HEK293 (cell line): ENCODE measurements around the gene ATP6V0A4.

Source experiments
- CTCF ChIA-PET: fragments of 350-600 bp; formaldehyde crosslinking; extraction: SDS; loops from one replicate; lab custom pipeline; 2021; ENCODE audit warnings: antibody characterized with exemption; lab: Yijun Ruan, JAX
- POLR2A ChIA-PET: fragments of 300-600 bp; formaldehyde crosslinking; extraction: SDS; loops from one replicate; lab custom pipeline; 2020; ENCODE audit warnings: antibody characterized with exemption, inconsistent platforms; lab: Yijun Ruan, JAX
- H3K27ac ChIP-seq: fragments of 200-500 bp; sonication (Bioruptor generic); 2 replicates; pipeline ENCODE4 v1.5.1; 2014; ENCODE audit warnings: low read depth, low read length, control low read depth, inconsistent platforms; ENCODE audit errors: extremely low read depth
- H3K36me3 ChIP-seq, 2 experiments: fragments of 200-500 bp in 1 of 2; sonication (Bioruptor generic) in 1 of 2; 1 replicate in 1 of 2; 2 replicates in 1 of 2; pipeline ENCODE4 v1.5.1; 2014 to 2017; ENCODE audit warnings: inconsistent platforms in 2 of 2, low read length in 2 of 2; ENCODE audit not compliant: control insufficient read depth in 2 of 2, insufficient read depth in 1 of 2
- H3K4me1 ChIP-seq: fragments of 200-500 bp; sonication (Bioruptor generic); 2 replicates; pipeline ENCODE4 v1.5.1; 2014; ENCODE audit warnings: mild to moderate bottlenecking, low read length, inconsistent platforms; ENCODE audit not compliant: control insufficient read depth, insufficient read depth
- H3K4me3 ChIP-seq: 2 replicates; pipeline ENCODE4 v1.5.1; 2011; ENCODE audit warnings: low read depth, mild to moderate bottlenecking, control low read depth, low read length, moderate library complexity
- H3K9me3 ChIP-seq: fragments of 200-500 bp; sonication (Bioruptor generic); 2 replicates; pipeline ENCODE4 v1.5.1; 2014; ENCODE audit warnings: low read depth, low read length, inconsistent platforms; ENCODE audit not compliant: control insufficient read depth, insufficient read depth
- HOXD13 ChIP-seq: sonication (generic); formaldehyde crosslinking; IDR thresholded peaks from 2 replicates; pipeline ENCODE4 v1.8.0; 2022; ENCODE audit warnings: missing genetic modification reagents, borderline replicate concordance
- KLF16 ChIP-seq: fragments of 450-650 bp; formaldehyde crosslinking; IDR thresholded peaks from 2 replicates; pipeline ENCODE4 v1.5.1; 2017; ENCODE audit warnings: missing biosample characterization, missing genetic modification characterization
- MYNN ChIP-seq: fragments of 450-650 bp; formaldehyde crosslinking; IDR thresholded peaks from 2 replicates; pipeline ENCODE4 v1.5.1; 2016; ENCODE audit warnings: missing biosample characterization, missing genetic modification characterization, borderline replicate concordance
- RBAK ChIP-seq: fragments of 450-650 bp; formaldehyde crosslinking; IDR thresholded peaks from 2 replicates; pipeline ENCODE4 v1.5.1; 2016; ENCODE audit warnings: missing biosample characterization, missing genetic modification characterization
- SALL2 ChIP-seq: fragments of 450-650 bp; formaldehyde crosslinking; IDR thresholded peaks from 2 replicates; pipeline ENCODE4 v1.5.0; 2017; ENCODE audit warnings: missing biosample characterization, mild to moderate bottlenecking, missing genetic modification characterization, borderline replicate concordance
- SCRT2 ChIP-seq: fragments of 450-650 bp; formaldehyde crosslinking; IDR thresholded peaks from 2 replicates; pipeline ENCODE4 v1.5.1; 2016; ENCODE audit warnings: missing biosample characterization, missing genetic modification characterization
- SETDB1 ChIP-seq: IDR thresholded peaks from one replicate; pipeline ENCODE4 v1.6.1; 2017; ENCODE audit warnings: mild to moderate bottlenecking, low read length, moderate library complexity, mixed read lengths; ENCODE audit not compliant: insufficient read length
- SP2 ChIP-seq: fragments of 450-650 bp; formaldehyde crosslinking; IDR thresholded peaks from 2 replicates; pipeline ENCODE4 v1.5.1; 2016; ENCODE audit warnings: missing biosample characterization, missing genetic modification characterization
- SP3 ChIP-seq: fragments of 450-650 bp; formaldehyde crosslinking; IDR thresholded peaks from 2 replicates; pipeline ENCODE4 v1.5.1; 2016; ENCODE audit warnings: missing biosample characterization, missing genetic modification characterization
- SP7 ChIP-seq: fragments of 450-650 bp; formaldehyde crosslinking; IDR thresholded peaks from 2 replicates; pipeline ENCODE4 v1.5.1; 2016; ENCODE audit warnings: missing biosample characterization, missing genetic modification characterization
- ZBTB17 ChIP-seq: fragments of 450-650 bp; formaldehyde crosslinking; IDR thresholded peaks from 2 replicates; pipeline ENCODE4 v1.5.1; 2016; ENCODE audit warnings: missing biosample characterization, missing genetic modification characterization
- ZBTB20 ChIP-seq: fragments of 450-650 bp; formaldehyde crosslinking; IDR thresholded peaks from 2 replicates; pipeline ENCODE4 v1.5.1; 2016; ENCODE audit warnings: missing biosample characterization, missing genetic modification characterization
- ZFHX2 ChIP-seq: fragments of 450-650 bp; formaldehyde crosslinking; conservative IDR thresholded peaks from 2 replicates; pipeline ENCODE4 v1.5.1; 2016; ENCODE audit warnings: missing biosample characterization, missing genetic modification characterization
- ZNF146 ChIP-seq: fragments of 450-650 bp; formaldehyde crosslinking; IDR thresholded peaks from 2 replicates; pipeline ENCODE4 v1.5.1; 2016; ENCODE audit warnings: missing biosample characterization, missing genetic modification characterization
- ZNF202 ChIP-seq: fragments of 450-650 bp; formaldehyde crosslinking; IDR thresholded peaks from 2 replicates; pipeline ENCODE4 v1.5.1; 2016; ENCODE audit warnings: missing biosample characterization, missing genetic modification characterization, borderline replicate concordance
- ZNF302 ChIP-seq: fragments of 450-650 bp; formaldehyde crosslinking; IDR thresholded peaks from 2 replicates; pipeline ENCODE4 v1.5.1; 2016; ENCODE audit warnings: missing biosample characterization, missing genetic modification characterization, low read depth
- ZNF324 ChIP-seq: fragments of 450-650 bp; formaldehyde crosslinking; IDR thresholded peaks from 2 replicates; pipeline ENCODE4 v1.5.1; 2016; ENCODE audit warnings: missing biosample characterization, missing genetic modification characterization
- ZNF529 ChIP-seq: fragments of 450-650 bp; formaldehyde crosslinking; IDR thresholded peaks from 2 replicates; pipeline ENCODE4 v1.5.1; 2017; ENCODE audit warnings: missing genetic modification characterization, missing biosample characterization; ENCODE audit not compliant: insufficient replicate concordance
- ZNF791 ChIP-seq: fragments of 450-650 bp; formaldehyde crosslinking; IDR thresholded peaks from 2 replicates; pipeline ENCODE4 v1.5.1; 2016; ENCODE audit warnings: missing biosample characterization, missing genetic modification characterization
- TF ChIP-seq, protein P1 (sequence below): fragments of 450-650 bp; formaldehyde crosslinking; IDR thresholded peaks from 2 replicates; pipeline ENCODE4 v1.5.1; 2016; ENCODE audit warnings: missing biosample characterization, missing genetic modification characterization
- TF ChIP-seq, protein P2 (sequence below): fragments of 450-650 bp; formaldehyde crosslinking; IDR thresholded peaks from 2 replicates; pipeline ENCODE4 v1.5.1; 2017; ENCODE audit warnings: missing biosample characterization, missing genetic modification characterization
- TF ChIP-seq, protein P3 (sequence below): fragments of 450-650 bp; formaldehyde crosslinking; conservative IDR thresholded peaks from 2 replicates; pipeline ENCODE4 v1.5.1; 2016; ENCODE audit warnings: low read depth, missing biosample characterization, missing genetic modification characterization

ATP6V0A4 gene

DNA sequence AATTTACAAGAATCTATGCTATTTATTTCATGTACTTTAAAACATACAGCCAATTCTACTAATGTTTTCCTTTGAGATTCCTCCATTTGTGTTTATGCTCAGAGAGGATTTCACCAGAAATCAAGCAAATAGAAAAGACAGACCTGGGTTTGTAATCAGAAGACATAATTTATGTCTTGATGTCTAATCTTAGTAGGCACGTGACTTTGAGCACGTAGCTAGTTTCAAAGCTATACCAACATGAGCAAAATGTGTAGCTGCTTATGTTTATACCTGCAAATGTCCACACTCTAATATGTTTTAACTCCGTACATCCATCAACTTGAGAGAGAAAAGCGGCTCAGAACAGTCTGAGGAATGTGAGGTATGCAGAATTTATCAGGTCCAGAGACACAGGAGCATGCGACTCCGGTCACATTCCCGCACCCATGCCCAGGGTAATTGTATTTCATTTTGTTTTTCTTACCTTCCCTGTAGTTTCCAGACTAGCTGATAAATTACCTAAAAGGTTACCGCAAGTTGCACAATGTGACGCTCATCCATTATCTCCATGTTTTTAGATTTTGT, 136.8 kb downstream of the ATP6V0A4 start:
- POLR2A ChIA-PET, result no interaction called here
- CTCF ChIA-PET, result interaction anchor here (1.1 kb wide), 1 partner anchor 71 kb away, joined by 3 read pairs; no protein-coding TSS in a partner anchor
- H3K4me1 ChIP-seq, result no peaks in the 10 kb centered on the region
- TF ChIP-seq ZNF529 (tag by site-specific recombination), result no peak
- TF ChIP-seq, protein P1, sequence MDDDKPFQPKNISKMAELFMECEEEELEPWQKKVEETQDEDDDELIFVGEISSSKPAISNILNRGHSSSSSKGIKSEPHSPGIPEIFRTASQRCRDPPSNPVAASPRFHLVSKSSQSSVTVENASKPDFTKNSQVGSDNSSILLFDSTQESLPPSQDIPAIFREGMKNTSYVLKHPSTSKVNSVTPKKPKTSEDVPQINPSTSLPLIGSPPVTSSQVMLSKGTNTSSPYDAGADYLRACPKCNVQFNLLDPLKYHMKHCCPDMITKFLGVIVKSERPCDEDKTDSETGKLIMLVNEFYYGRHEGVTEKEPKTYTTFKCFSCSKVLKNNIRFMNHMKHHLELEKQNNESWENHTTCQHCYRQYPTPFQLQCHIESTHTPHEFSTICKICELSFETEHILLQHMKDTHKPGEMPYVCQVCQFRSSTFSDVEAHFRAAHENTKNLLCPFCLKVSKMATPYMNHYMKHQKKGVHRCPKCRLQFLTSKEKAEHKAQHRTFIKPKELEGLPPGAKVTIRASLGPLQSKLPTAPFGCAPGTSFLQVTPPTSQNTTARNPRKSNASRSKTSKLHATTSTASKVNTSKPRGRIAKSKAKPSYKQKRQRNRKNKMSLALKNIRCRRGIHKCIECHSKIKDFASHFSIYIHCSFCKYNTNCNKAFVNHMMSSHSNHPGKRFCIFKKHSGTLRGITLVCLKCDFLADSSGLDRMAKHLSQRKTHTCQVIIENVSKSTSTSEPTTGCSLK (tag by site-specific recombination), result no peak
- no peak for TF ChIP-seq SP2 (tag by site-specific recombination)
- no peak for TF ChIP-seq SP7 (tag by site-specific recombination)
- no peak for TF ChIP-seq ZNF302 (tag by site-specific recombination)
- TF ChIP-seq KLF16 (tag by site-specific recombination), result no peak
- no peak for TF ChIP-seq ZFHX2 (tag by site-specific recombination)
- TF ChIP-seq ZBTB20 (tag by site-specific recombination), result no peak
- TF ChIP-seq HOXD13 (CRISPR knock-in tag), result no peak
- TF ChIP-seq SP3 (tag by site-specific recombination), result no peak
- no peak for TF ChIP-seq ZNF146 (tag by site-specific recombination)
- TF ChIP-seq, protein P2, sequence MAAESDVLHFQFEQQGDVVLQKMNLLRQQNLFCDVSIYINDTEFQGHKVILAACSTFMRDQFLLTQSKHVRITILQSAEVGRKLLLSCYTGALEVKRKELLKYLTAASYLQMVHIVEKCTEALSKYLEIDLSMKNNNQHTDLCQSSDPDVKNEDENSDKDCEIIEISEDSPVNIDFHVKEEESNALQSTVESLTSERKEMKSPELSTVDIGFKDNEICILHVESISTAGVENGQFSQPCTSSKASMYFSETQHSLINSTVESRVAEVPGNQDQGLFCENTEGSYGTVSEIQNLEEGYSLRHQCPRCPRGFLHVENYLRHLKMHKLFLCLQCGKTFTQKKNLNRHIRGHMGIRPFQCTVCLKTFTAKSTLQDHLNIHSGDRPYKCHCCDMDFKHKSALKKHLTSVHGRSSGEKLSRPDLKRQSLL, result no peak
- TF ChIP-seq, protein P3, sequence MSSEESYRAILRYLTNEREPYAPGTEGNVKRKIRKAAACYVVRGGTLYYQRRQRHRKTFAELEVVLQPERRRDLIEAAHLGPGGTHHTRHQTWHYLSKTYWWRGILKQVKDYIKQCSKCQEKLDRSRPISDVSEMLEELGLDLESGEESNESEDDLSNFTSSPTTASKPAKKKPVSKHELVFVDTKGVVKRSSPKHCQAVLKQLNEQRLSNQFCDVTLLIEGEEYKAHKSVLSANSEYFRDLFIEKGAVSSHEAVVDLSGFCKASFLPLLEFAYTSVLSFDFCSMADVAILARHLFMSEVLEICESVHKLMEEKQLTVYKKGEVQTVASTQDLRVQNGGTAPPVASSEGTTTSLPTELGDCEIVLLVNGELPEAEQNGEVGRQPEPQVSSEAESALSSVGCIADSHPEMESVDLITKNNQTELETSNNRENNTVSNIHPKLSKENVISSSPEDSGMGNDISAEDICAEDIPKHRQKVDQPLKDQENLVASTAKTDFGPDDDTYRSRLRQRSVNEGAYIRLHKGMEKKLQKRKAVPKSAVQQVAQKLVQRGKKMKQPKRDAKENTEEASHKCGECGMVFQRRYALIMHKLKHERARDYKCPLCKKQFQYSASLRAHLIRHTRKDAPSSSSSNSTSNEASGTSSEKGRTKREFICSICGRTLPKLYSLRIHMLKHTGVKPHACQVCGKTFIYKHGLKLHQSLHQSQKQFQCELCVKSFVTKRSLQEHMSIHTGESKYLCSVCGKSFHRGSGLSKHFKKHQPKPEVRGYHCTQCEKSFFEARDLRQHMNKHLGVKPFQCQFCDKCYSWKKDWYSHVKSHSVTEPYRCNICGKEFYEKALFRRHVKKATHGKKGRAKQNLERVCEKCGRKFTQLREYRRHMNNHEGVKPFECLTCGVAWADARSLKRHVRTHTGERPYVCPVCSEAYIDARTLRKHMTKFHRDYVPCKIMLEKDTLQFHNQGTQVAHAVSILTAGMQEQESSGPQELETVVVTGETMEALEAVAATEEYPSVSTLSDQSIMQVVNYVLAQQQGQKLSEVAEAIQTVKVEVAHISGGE (tag by site-specific recombination), result no peak
- no peak for TF ChIP-seq MYNN (tag by site-specific recombination)
- TF ChIP-seq SALL2 (tag by site-specific recombination), result no peak
- no peak for TF ChIP-seq ZNF791 (tag by site-specific recombination)
- TF ChIP-seq RBAK (tag by site-specific recombination), result no peak
- TF ChIP-seq, all 188 proteins: peak for 0
- Histone ChIP-seq H3K4me3 (no peak overlapping the region), H3K9me3 (no peaks in the 10 kb centered on the region), H3K36me3 (no peaks in the 10 kb centered on the region), H3K27ac (no peak overlapping the region)

DNA sequence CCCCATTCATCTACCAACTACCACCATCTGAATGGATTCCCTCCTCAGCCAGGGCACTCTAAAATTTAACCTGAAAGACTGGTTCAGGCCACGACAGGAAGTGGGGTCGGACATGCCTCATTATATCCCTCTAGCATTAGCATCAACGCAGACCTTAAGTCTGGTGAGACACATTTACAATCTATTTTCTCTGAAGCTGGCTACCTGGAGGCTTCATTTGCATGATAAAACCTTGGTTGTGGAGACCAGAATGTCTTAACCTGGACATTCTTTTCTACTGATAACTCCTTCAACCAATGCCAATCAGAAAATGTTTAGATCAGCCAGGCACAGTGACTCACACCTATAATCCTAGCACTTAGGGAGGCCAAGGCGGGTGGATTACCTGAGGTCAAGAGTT, 139.1 kb downstream of the ATP6V0A4 start:
- ChIA-PET POLR2A (no interaction called here), CTCF (interaction anchor here (1.5 kb wide), 1 partner anchor 80 kb away, joined by 4 read pairs; no protein-coding TSS in a partner anchor)
- H3K4me1 ChIP-seq, result no peaks in the 10 kb centered on the region
- H3K27ac ChIP-seq, result no peak overlapping the region
- no peaks in the 10 kb centered on the region for H3K36me3 ChIP-seq
- no peak overlapping the region for H3K4me3 ChIP-seq
- H3K9me3 ChIP-seq, result no peaks in the 10 kb centered on the region
- TF ChIP-seq KLF16 (tag by site-specific recombination) (no peak), ZNF202 (tag by site-specific recombination) (no peak), SETDB1 (no peak), SCRT2 (tag by site-specific recombination) (no peak), ZNF324 (no peak), ZBTB17 (tag by site-specific recombination) (no peak)
